GM23338 (cell line): ENCODE measurements around the gene IL23R. TPM values are rescaled to one million over a fixed set of nuclear protein-coding genes. Genes with fewer than 3 reads are reported as not detected.
"Not testable (repeated sequence)": the region's sequence is repeated elsewhere in the genome, so short reads cannot be mapped to it uniquely, and the experiment has no call there.

Experiments
- ATAC-seq: fragments of 200-7000 bp; cut with Tn5 transposase; 3 replicates; pipeline ENCODE4 v1.9.1; 2020
- DNase-seq: peaks from one replicate; pipeline ENCODE4 v3.0.0-alpha.2; 2015; ENCODE audit warnings: low spot score
- H2AFZ ChIP-seq: fragments of 200-600 bp; sonication (generic); 2 replicates; pipeline ENCODE4 v1.8.0; 2016; ENCODE audit warnings: antibody characterized with exemption, mild to moderate bottlenecking, moderate library complexity
- H3F3A ChIP-seq: fragments of 200-600 bp; sonication (generic); replicated peaks from 2 replicates; pipeline ENCODE4 v1.8.0; 2017; ENCODE audit warnings: antibody characterized with exemption, mixed run types, low read depth
- H3K27ac ChIP-seq: fragments of 200-600 bp; sonication (generic); 2 replicates; pipeline ENCODE4 v1.6.1; 2016; ENCODE audit warnings: low read depth
- H3K27me3 ChIP-seq: fragments of 200-600 bp; sonication (generic); 2 replicates; pipeline ENCODE4 v1.8.0; 2016; ENCODE audit warnings: mild to moderate bottlenecking, mixed run types, moderate library complexity; ENCODE audit not compliant: insufficient read depth
- H3K36me3 ChIP-seq: fragments of 200-600 bp; sonication (generic); 2 replicates; pipeline ENCODE4 v1.8.0; 2016; ENCODE audit warnings: mild to moderate bottlenecking; ENCODE audit not compliant: insufficient read depth
- H3K4me1 ChIP-seq: fragments of 200-600 bp; sonication (generic); 2 replicates; pipeline ENCODE4 v1.8.0; 2016; ENCODE audit warnings: mild to moderate bottlenecking, moderate library complexity; ENCODE audit not compliant: insufficient read depth
- H3K4me2 ChIP-seq: fragments of 200-600 bp; sonication (generic); 2 replicates; pipeline ENCODE4 v1.7.1; 2017; ENCODE audit warnings: mixed run types
- H3K4me3 ChIP-seq: fragments of 200-600 bp; sonication (generic); 2 replicates; pipeline ENCODE4 v1.6.1; 2016; ENCODE audit warnings: mixed run types
- H3K79me2 ChIP-seq: fragments of 200-600 bp; sonication (generic); replicated peaks from 2 replicates; pipeline ENCODE4 v1.8.0; 2017; ENCODE audit warnings: mild to moderate bottlenecking; ENCODE audit not compliant: insufficient read depth
- H3K9me2 ChIP-seq: fragments of 200-600 bp; sonication (generic); 2 replicates; pipeline ENCODE4 v1.8.0; 2017; ENCODE audit not compliant: insufficient read depth
- H4K20me1 ChIP-seq: fragments of 200-600 bp; sonication (generic); replicated peaks from 2 replicates; pipeline ENCODE4 v1.8.0; 2017; ENCODE audit warnings: mild to moderate bottlenecking; ENCODE audit not compliant: insufficient read depth
- H3K27ac Mint-ChIP-seq: 2 replicates; pipeline ENCODE4 v1.8.0; 2020; ENCODE audit warnings: inconsistent platforms, mild to moderate bottlenecking, moderate library complexity, mixed read lengths
- H3K27me3 Mint-ChIP-seq: 3 replicates; pipeline ENCODE4 v1.8.0; 2022; ENCODE audit warnings: low read depth, mild to moderate bottlenecking, moderate library complexity, mixed read lengths, inconsistent platforms; ENCODE audit not compliant: insufficient read depth, poor library complexity
- H3K36me3 Mint-ChIP-seq: 3 replicates; pipeline ENCODE4 v1.8.0; 2021; ENCODE audit warnings: low read depth, mild to moderate bottlenecking, inconsistent platforms, moderate library complexity, mixed read lengths
- H3K4me1 Mint-ChIP-seq: 3 replicates; pipeline ENCODE4 v1.8.0; 2020; ENCODE audit warnings: mild to moderate bottlenecking, inconsistent platforms, mixed read lengths
- H3K4me3 Mint-ChIP-seq: 3 replicates; pipeline ENCODE4 v1.8.0; 2021; ENCODE audit warnings: moderate library complexity, mild to moderate bottlenecking, inconsistent platforms, mixed read lengths
- H3K9me3 Mint-ChIP-seq: 3 replicates; pipeline ENCODE4 v1.8.0; 2020; ENCODE audit warnings: moderate library complexity, mild to moderate bottlenecking, inconsistent platforms, mixed read lengths
- CREB1 ChIP-seq: fragments of 250-450 bp; sonication (Bioruptor Pico); IDR thresholded peaks from 2 replicates; pipeline ENCODE4 v1.5.0; 2020; ENCODE audit warnings: low read depth, mild to moderate bottlenecking, moderate library complexity
- CTCF ChIP-seq, 2 experiments: fragments of 200-600 bp in 1 of 2; sonication (generic) in 1 of 2; conservative IDR thresholded peaks; 2 replicates each; pipeline versions ENCODE4 v1.5.1 to v1.6.1; 2016 to 2017; ENCODE audit warnings: antibody characterized with exemption in 2 of 2, low read depth in 2 of 2, mild to moderate bottlenecking in 2 of 2, moderate library complexity in 1 of 2
- EZH2 ChIP-seq: fragments of 200-600 bp; sonication (generic); IDR thresholded peaks from one replicate; pipeline ENCODE4 v1.8.0; 2017; ENCODE audit warnings: antibody characterized with exemption, mild to moderate bottlenecking, low read depth; ENCODE audit not compliant: unreplicated experiment
- JUNB ChIP-seq: IDR thresholded peaks from one replicate; pipeline ENCODE4 v1.6.1; 2016; ENCODE audit warnings: antibody characterized with exemption; ENCODE audit not compliant: unreplicated experiment
- NANOG ChIP-seq: IDR thresholded peaks from 2 replicates; pipeline ENCODE4 v1.6.1; 2016; ENCODE audit warnings: antibody characterized with exemption, borderline replicate concordance
- POLR2AphosphoS5 ChIP-seq: IDR thresholded peaks from 2 replicates; pipeline ENCODE4 v1.6.1; 2016; ENCODE audit warnings: antibody characterized with exemption, low read depth
- REST ChIP-seq: IDR thresholded peaks from one replicate; pipeline ENCODE4 v1.6.1; 2018; ENCODE audit warnings: antibody characterized with exemption; ENCODE audit not compliant: unreplicated experiment
- STAT1 ChIP-seq: IDR thresholded peaks from one replicate; pipeline ENCODE4 v1.6.1; 2016; ENCODE audit warnings: antibody characterized with exemption; ENCODE audit not compliant: unreplicated experiment
- ZNF462 ChIP-seq: fragments of 250-450 bp; sonication (Bioruptor Pico); IDR thresholded peaks from 2 replicates; pipeline ENCODE4 v1.5.0; 2020; ENCODE audit warnings: mild to moderate bottlenecking, moderate library complexity
- polyA plus RNA-seq: library from polyadenylated mRNA; unstranded; fragments of >200 nt; fragmentation: Nextera tagmentation; extraction: Ambion mirVana; gene quantifications from 2 replicates; pipeline ENCODE4 v1.2.1, GENCODE V29; 2016
- total RNA-seq: library from RNA; depleted of rRNA; stranded (reverse); fragments of >200 nt; shearing (Covaris generic); gene quantifications from 2 replicates; pipeline ENCODE4 v1.2.3, GENCODE V29; 2014

IL23R gene
- total and polyA plus RNA-seq, 2 experiments from 2014 or later = not detected

DNA sequence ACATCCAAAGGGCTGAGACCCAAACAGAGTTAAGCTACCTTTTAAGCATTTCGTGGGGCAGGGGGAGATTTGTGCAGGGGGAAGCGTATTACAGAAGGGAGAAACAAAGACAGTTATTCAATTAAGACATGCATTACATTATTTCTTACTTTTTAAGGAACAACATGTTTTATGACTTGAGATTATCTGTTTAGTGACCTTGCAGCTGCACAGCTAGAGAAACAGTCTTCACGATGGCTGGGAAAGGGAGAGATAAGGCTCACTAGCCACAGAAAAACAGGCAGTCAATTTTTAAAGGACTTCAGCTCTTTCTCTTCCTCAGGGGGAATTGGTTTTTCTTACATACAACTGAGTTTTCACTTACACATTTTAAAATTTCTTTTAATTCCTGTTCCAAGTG, 24.4 kb upstream of the IL23R start:
- H3K27ac Mint-ChIP-seq, H3K4me3 Mint-ChIP-seq: not testable (repeated sequence)

GRCh38 chr1:67142931-67143330, 23.3 kb upstream of the IL23R start:
- no peaks in the 10 kb centered on the region for H3K4me1 Mint-ChIP-seq
- H3K36me3 ChIP-seq = no peaks in the 10 kb centered on the region

More for the DNA sequence above, 24.4 kb upstream of the IL23R start:
- H3F3A ChIP-seq, H3K9me2 ChIP-seq, H2AFZ ChIP-seq, H3K36me3 ChIP-seq, H3K4me2 ChIP-seq, H3K4me1 Mint-ChIP-seq, H3K79me2 ChIP-seq, H3K4me3 ChIP-seq, ATAC-seq, H3K9me3 Mint-ChIP-seq, H4K20me1 ChIP-seq, H3K27ac ChIP-seq, H3K27me3 Mint-ChIP-seq, H3K4me1 ChIP-seq, DNase-seq, H3K36me3 Mint-ChIP-seq, H3K27me3 ChIP-seq: not testable (repeated sequence)

More at GRCh38 chr1:67142931-67143330, 23.3 kb upstream of the IL23R start:
- Mint-ChIP-seq H3K36me3 (no peaks in the 10 kb centered on the region), H3K4me3 (no peak overlapping the region), H3K9me3 (no peaks in the 10 kb centered on the region), H3K27me3 (no peaks in the 10 kb centered on the region), H3K27ac (no peak overlapping the region)
- H3K79me2 ChIP-seq = no peaks in the 10 kb centered on the region
- no peak overlapping the region for H2AFZ ChIP-seq
- no peak overlapping the region for H3K4me3 ChIP-seq
- H3K4me1 ChIP-seq = no peaks in the 10 kb centered on the region
- DNase-seq = no peak
- no peak for ATAC-seq
- no peak overlapping the region for H3K27ac ChIP-seq
- H3F3A ChIP-seq = no peaks in the 10 kb centered on the region
- H4K20me1 ChIP-seq = no peaks in the 10 kb centered on the region
- H3K9me2 ChIP-seq = 0 out of 2 replicates have a peak, but pooled peaks cover 6% of the 10 kb centered on the region
- no peaks in the 10 kb centered on the region for H3K27me3 ChIP-seq
- H3K4me2 ChIP-seq = no peak overlapping the region
- TF ChIP-seq STAT1 (no peak), NANOG (no peak), CREB1 (no peak), EZH2 (no peak), ZNF462 (CRISPR knock-in tag) (no peak), REST (no peak), POLR2AphosphoS5 (no peak), CTCF (conservative IDR thresholded peaks at IDR 0.05; ENCODE audit: low read depth in 2 of 2) (no peak), JUNB (no peak)
